Suprapubic skin (tissue), 4 donors: ENCODE results near the gene IFITM10.

Experiments used
- CTCF ChIP-seq, 2 donors: fragments of 200-600 bp in 1 of 2; fragments of 450-650 bp in 1 of 2; sonication (generic) in 1 of 2; IDR thresholded peaks; one replicate each; pipeline ENCODE4 v1.5.1; 2016 to 2019; ENCODE audit warnings: antibody characterized with exemption in 2 of 2, mild to moderate bottlenecking in 1 of 2, moderate library complexity in 1 of 2
- EP300 ChIP-seq: sonication (generic); formaldehyde crosslinking; IDR thresholded peaks from one replicate; pipeline ENCODE4 v1.6.1; 2017; ENCODE audit warnings: antibody characterized with exemption
- POLR2A ChIP-seq, 2 donors: fragments of 450-650 bp; IDR thresholded peaks; one replicate each; pipeline ENCODE4 v1.6.1; 2017; ENCODE audit warnings: antibody characterized with exemption in 2 of 2, mild to moderate bottlenecking in 2 of 2, moderate library complexity in 2 of 2
- POLR2AphosphoS5 ChIP-seq, 3 donors: sonication (generic); formaldehyde crosslinking; IDR thresholded peaks; one replicate each; pipeline ENCODE4 v1.6.1; 2017; ENCODE audit warnings: antibody characterized with exemption in 3 of 3

- TF ChIP-seq CTCF (IDR thresholded peaks at IDR 0.05), result no peak
- TF ChIP-seq POLR2AphosphoS5 (IDR thresholded peaks at IDR 0.05), result no peak
- TF ChIP-seq EP300, result no peak
- TF ChIP-seq POLR2A (IDR thresholded peaks at IDR 0.05), result no peak
These were observed 8.3 kb upstream of the IFITM10 start for GRCh38 chr11:1758611-1759150.
